T-helper 22 cell (primary cell): ENCODE measurements around the gene PCDHGA11.
"Not testable (repeated sequence)": the region's sequence is repeated elsewhere in the genome, so short reads cannot be mapped to it uniquely, and the experiment has no call there.

ENCODE experiments used
- DNase-seq: peaks from one replicate; pipeline ENCODE4 v3.0.0-alpha.2; 2020; ENCODE audit warnings: low read depth

The PCDHGA11 gene

DNA sequence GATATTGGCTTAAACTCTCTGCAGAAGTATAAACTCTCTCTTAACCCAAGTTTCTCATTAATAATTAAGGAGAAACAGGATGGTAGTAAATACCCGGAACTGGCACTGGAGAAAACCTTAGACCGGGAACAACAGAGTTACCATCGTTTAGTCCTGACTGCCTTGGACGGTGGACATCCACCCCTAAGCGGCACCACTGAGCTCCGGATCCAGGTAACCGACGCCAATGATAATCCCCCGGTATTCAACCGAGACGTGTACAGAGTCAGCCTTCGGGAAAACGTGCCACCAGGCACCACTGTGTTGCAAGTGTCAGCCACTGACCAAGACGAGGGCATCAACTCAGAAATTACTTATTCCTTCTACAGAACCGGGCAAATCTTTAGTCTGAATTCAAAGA is 22.2 kb upstream of the PCDHGA11 start:
- no peak for DNase-seq

GRCh38 chr5:141399555-141400258 is 21.1 kb upstream of the PCDHGA11 start:
- no peak for DNase-seq

- DNase-seq, result no peak
Observed at GRCh38 chr5:141402553-141403243, 18.2 kb upstream of the PCDHGA11 start, which contains the start of gene PCDHGA9. TSS of gene PCDHGA9 (plus strand) at chr5:141402778. CDS start at chr5:141402953, 175 bp downstream.

DNA sequence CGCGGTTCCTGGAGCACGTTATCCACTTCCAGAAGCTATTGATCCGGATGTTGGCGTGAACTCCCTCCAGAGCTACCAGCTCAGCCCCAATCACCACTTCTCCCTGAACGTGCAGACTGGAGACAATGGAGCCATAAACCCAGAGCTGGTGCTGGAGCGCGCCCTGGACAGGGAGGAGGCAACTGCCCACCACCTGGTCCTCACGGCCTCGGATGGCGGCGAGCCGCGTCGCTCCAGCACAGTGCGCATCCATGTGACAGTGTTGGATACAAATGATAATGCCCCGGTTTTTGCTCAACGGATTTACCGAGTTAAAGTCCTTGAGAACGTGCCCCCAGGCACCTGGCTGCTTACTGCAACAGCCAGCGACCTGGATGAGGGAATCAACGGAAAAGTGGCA is 17.5 kb upstream of the PCDHGA11 start:
- no peak for DNase-seq

DNA sequence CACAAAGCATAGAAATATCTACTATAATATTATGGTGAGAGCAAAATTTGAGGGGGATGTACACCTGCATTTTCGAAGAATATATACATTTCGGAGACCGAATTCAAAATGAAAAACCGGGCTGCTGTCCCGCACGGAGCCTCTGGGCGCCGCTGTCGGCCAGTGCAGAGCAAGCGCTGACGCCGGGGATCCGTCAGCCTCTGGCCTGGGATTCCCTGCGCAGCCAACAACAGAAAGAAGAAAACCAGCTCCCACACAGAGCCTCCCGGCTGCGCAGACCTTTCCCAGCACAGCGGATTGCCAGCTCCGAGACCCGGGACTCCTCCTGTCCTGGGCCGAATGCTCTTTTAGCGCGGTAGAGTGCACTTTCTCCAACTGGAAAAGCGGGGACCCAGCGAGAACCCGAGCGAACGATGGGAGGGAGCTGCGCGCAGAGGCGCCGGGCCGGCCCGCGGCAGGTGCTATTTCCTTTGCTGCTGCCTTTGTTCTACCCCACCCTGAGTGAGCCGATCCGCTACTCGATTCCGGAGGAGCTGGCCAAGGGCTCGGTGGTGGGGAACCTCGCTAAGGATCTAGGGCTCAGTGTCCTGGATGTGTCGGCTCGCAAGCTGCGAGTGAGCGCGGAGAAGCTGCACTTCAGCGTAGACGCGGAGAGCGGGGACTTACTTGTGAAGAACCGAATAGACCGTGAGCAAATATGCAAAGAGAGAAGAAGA is 12.9 kb upstream of the PCDHGA11 start, which contains the start of gene PCDHGB6:
PCDHGB6 (plus strand) TSS at position 232 of the 716 bp plus-strand sequence; CDS start at position 414, 182 bp downstream.
- DNase-seq, result not testable (repeated sequence)

DNA sequence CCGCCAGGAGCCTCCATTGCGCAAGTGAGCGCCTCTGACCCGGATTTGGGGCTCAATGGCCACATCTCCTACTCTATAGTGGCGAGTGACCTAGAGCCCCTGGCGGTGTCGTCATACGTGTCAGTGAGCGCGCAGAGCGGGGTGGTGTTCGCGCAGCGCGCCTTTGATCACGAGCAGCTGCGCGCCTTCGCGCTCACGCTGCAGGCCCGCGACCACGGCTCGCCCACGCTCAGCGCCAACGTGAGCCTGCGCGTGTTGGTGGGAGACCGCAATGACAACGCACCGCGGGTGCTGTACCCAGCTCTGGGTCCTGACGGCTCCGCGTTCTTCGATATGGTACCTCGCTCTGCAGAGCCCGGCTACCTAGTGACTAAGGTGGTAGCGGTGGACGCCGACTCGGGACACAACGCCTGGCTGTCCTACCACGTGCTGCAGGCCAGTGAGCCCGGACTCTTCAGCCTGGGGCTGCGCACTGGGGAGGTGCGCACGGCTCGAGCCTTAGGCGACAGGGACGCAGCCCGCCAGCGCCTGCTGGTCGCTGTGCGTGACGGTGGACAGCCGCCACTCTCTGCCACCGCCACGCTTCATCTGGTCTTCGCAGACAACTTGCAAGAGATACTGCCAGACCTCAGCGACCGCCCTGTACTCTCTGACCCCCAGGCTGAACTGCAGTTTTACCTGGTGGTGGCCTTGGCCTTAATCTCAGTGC is 11.1 kb upstream of the PCDHGA11 start:
- no peak for DNase-seq

DNA sequence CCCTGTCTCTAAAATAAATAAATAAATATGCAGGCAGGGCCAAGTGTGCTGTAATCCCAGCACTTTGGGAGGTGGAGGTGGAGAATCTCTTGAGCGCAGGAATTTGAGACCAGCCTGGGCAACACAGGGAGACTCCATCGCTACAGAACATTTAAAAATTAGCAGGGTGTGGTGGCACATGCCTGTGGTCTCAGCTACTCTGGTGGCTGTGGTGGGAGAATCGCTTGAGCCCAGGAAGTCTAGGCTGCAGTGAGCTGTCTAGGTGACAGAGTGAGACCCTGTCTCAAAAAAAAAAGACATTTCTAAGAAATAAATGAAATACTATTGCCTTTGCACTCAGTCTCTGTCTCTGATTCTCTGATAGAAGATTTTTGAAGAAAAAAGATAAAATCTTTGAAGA is 9.3 kb upstream of the PCDHGA11 start:
- DNase-seq, result no peak

DNA sequence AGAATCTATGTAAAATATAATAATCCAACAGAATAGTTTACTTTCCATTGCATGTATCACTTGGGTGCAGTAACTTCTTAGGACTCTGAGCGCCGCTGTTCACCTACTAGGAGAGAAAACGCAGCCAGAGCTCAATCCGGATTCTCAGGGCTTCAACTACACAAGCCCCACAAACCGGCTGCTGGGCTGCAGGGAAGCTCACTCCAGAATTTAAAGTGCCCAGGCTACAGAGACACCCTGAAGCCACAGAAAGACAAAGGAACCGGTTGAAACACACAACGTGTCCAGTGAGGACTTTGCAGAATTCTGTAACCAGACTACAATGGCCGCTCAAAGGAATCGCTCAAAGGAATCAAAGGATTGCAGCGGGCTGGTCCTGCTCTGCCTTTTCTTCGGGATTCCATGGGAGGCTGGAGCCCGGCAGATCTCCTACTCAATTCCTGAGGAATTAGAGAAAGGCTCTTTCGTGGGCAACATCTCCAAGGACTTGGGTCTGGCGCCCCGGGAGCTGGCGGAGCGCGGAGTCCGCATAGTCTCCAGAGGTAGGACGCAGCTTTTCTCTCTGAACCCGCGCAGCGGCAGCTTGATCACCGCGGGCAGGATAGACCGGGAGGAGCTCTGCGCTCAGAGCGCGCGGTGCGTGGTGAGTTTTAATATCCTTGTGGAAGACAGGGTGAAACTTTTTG is 7.9 kb upstream of the PCDHGA11 start, which contains the start of gene PCDHGA10:
PCDHGA10 (plus strand) TSS at position 134 of the 686 bp plus-strand sequence; CDS start at position 323, 189 bp downstream.
- DNase-seq, result no peak

GRCh38 chr5:141413540-141414069 is 7.2 kb upstream of the PCDHGA11 start:
- no peak for DNase-seq

GRCh38 chr5:141414548-141415274 is 6.1 kb upstream of the PCDHGA11 start:
- DNase-seq, result not testable (repeated sequence)

- not testable (repeated sequence) for DNase-seq
Observed at GRCh38 chr5:141415275-141415618, 5.6 kb upstream of the PCDHGA11 start.

- DNase-seq, result not testable (repeated sequence)
Observed at GRCh38 chr5:141417494-141418172, 3.2 kb upstream of the PCDHGA11 start, which contains the start of gene PCDHGB7. TSS of gene PCDHGB7 (plus strand) at chr5:141417677. CDS start at chr5:141417860, 183 bp downstream.

DNA sequence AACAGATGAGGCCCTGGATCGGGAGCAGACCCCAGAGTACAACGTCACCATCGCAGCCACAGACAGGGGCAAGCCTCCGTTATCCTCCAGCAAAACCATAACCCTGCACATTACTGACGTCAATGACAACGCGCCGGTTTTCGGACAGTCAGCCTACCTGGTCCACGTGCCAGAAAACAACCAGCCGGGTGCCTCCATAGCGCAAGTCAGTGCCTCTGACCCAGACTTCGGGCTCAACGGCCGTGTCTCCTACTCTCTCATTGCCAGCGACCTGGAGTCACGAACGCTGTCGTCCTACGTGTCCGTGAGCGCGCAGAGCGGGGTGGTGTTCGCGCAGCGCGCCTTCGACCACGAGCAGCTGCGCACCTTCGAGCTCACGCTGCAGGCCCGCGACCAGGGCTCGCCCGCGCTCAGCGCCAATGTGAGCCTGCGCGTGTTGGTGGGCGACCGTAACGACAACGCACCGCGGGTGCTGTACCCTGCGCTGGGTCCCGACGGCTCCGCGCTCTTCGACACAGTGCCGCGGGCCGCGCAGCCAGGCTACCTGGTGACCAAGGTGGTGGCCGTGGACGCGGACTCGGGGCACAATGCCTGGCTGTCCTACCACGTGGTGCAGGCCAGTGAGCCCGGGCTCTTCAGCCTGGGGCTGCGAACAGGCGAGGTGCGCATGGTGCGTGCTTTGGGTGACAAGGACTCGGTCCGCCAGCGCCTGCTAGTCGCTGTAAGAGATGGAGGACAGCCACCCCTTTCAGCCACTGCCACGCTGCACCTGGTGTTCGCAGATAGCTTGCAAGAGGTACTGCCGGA is 1.6 kb upstream of the PCDHGA11 start:
- no peak for DNase-seq

GRCh38 chr5:141421489-141421855 is 621 bp downstream of the PCDHGA11 start:
- no peak for DNase-seq

DNA sequence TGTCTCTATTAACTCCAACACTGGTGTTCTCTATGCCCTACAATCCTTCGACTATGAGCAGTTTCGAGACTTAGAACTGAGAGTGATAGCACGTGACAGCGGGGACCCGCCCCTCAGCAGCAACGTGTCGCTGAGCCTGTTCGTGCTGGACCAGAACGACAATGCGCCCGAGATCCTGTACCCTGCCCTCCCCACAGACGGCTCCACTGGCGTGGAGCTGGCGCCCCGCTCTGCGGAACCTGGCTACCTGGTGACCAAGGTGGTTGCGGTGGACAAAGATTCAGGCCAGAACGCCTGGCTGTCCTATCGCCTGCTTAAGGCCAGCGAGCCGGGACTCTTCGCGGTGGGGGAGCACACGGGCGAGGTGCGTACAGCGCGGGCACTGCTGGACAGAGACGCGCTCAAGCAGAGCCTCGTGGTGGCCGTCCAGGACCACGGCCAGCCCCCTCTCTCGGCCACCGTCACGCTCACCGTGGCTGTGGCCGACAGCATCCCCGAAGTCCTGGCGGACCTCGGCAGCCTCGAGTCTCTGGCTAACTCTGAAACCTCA is 2.0 kb downstream of the PCDHGA11 start:
- DNase-seq, result no peak

GRCh38 chr5:141427783-141428426 is 7.1 kb downstream of the PCDHGA11 start:
- DNase-seq, result no peak

DNA sequence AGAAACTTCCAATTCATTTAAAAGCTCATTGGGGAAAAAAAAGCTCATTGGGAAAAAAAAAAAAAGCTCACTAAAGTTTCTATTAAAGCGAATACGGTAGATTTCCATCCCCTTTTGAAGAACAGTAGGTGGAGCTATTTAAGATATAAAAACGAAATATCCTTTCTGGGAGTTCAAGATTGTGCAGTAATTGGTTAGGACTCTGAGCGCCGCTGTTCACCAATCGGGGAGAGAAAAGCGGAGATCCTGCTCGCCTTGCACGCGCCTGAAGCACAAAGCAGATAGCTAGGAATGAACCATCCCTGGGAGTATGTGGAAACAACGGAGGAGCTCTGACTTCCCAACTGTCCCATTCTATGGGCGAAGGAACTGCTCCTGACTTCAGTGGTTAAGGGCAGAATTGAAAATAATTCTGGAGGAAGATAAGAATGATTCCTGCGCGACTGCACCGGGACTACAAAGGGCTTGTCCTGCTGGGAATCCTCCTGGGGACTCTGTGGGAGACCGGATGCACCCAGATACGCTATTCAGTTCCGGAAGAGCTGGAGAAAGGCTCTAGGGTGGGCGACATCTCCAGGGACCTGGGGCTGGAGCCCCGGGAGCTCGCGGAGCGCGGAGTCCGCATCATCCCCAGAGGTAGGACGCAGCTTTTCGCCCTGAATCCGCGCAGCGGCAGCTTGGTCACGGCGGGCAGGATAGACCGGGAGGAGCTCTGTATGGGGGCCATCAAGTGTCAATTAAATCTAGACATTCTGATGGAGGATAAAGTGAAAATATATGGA is 9.7 kb downstream of the PCDHGA11 start, which contains the start of gene PCDHGA12:
PCDHGA12 (plus strand) TSS at position 176 of the 782 bp plus-strand sequence; CDS start at position 429, 253 bp downstream.
- no peak for DNase-seq
